ENCODE measurements around the gene COL5A3.
"Not testable (repeated sequence)": the region's sequence is repeated elsewhere in the genome, so short reads cannot be mapped to it uniquely, and the experiment has no call there.

The COL5A3 gene

GRCh38 chr19:10010247-10010691, at the start of gene COL5A3:
Gene COL5A3, minus strand, starts transcription at chr19:10010504. Its CDS starts 119 bp downstream, at chr19:10010385.
- no peak for DNase-seq (ENCODE audit: low spot score)

GRCh38 chr19:10052602-10053360, 42.5 kb upstream of the COL5A3 start:
- no peak for DNase-seq (ENCODE audit: low spot score)

- DNase-seq (ENCODE audit: low spot score), result no peak
These were observed 39.3 kb upstream of the COL5A3 start for GRCh38 chr19:10049626-10050025.

GRCh38 chr19:10045371-10045770, 35.1 kb upstream of the COL5A3 start:
- DNase-seq (ENCODE audit: low spot score), result no peak

- no peak for DNase-seq (ENCODE audit: low spot score)
These were observed 34.1 kb upstream of the COL5A3 start for GRCh38 chr19:10044390-10044789.

GRCh38 chr19:10043286-10043927, 33.1 kb upstream of the COL5A3 start:
- DNase-seq (ENCODE audit: low spot score), result no peak

GRCh38 chr19:10037809-10038208, 27.5 kb upstream of the COL5A3 start:
- DNase-seq (ENCODE audit: low spot score), result no peak

- DNase-seq (ENCODE audit: low spot score), result no peak
These were observed 27.1 kb upstream of the COL5A3 start for GRCh38 chr19:10037367-10037766.

- no peak for DNase-seq (ENCODE audit: low spot score)
These were observed 26.3 kb upstream of the COL5A3 start for GRCh38 chr19:10036601-10037071.

- no peak for DNase-seq (ENCODE audit: low spot score)
These were observed 23.3 kb upstream of the COL5A3 start for GRCh38 chr19:10033614-10034013.

- DNase-seq (ENCODE audit: low spot score), result peak; percentile 81
These were observed 17.1 kb upstream of the COL5A3 start for GRCh38 chr19:10027158-10027997.

- DNase-seq (ENCODE audit: low spot score), result no peak
These were observed 16.4 kb upstream of the COL5A3 start for GRCh38 chr19:10026744-10027143.

- not testable (repeated sequence) for DNase-seq (ENCODE audit: low spot score)
These were observed 12.8 kb upstream of the COL5A3 start for GRCh38 chr19:10023096-10023495.

- DNase-seq (ENCODE audit: low spot score), result no peak
These were observed 11.6 kb upstream of the COL5A3 start for GRCh38 chr19:10021863-10022262.

GRCh38 chr19:10021446-10021845, 11.1 kb upstream of the COL5A3 start:
- DNase-seq (ENCODE audit: low spot score), result no peak

GRCh38 chr19:10020851-10021250, 10.5 kb upstream of the COL5A3 start:
- DNase-seq (ENCODE audit: low spot score), result no peak

GRCh38 chr19:10019246-10019645, 8.9 kb upstream of the COL5A3 start:
- DNase-seq (ENCODE audit: low spot score), result no peak

GRCh38 chr19:10018786-10019185, 8.5 kb upstream of the COL5A3 start:
- DNase-seq (ENCODE audit: low spot score), result no peak

GRCh38 chr19:10018263-10018662, 8.0 kb upstream of the COL5A3 start:
- no peak for DNase-seq (ENCODE audit: low spot score)

- no peak for DNase-seq (ENCODE audit: low spot score)
These were observed 3.7 kb upstream of the COL5A3 start for GRCh38 chr19:10013834-10014618.

GRCh38 chr19:10013316-10013715, 3.0 kb upstream of the COL5A3 start, which contains the start of gene RDH8:
Gene RDH8, plus strand, starts transcription at chr19:10013483. Its CDS starts 15 bp downstream, at chr19:10013498.
- DNase-seq (ENCODE audit: low spot score), result no peak

- no peak for DNase-seq (ENCODE audit: low spot score)
These were observed 1.7 kb upstream of the COL5A3 start for GRCh38 chr19:10011974-10012373.
